Right renal cortex interstitium (tissue), 3 donors: ENCODE data around the gene OR4D1. TPM values are rescaled to one million over a fixed set of nuclear protein-coding genes. Genes with fewer than 3 reads are reported as not detected.

Source experiments
- DNase-seq, 3 donors: peaks; one replicate each; pipeline ENCODE4 v3.0.0-alpha.2; 2013; ENCODE audit warnings: low read depth in 3 of 3, low spot score in 2 of 3
- polyA plus RNA-seq, 3 donors: library from polyadenylated mRNA; unstranded; fragments of 120-200 nt; gene quantifications; one replicate each; pipeline ENCODE4 v1.2.1, GENCODE V29; 2013; ENCODE audit not compliant: insufficient read length in 3 of 3

Gene OR4D1
- polyA plus RNA-seq, 3 donors: not detected

- DNase-seq: no peak
These were observed 43.2 kb downstream of the OR4D1 start for GRCh38 chr17:58191241-58191896.

DNA sequence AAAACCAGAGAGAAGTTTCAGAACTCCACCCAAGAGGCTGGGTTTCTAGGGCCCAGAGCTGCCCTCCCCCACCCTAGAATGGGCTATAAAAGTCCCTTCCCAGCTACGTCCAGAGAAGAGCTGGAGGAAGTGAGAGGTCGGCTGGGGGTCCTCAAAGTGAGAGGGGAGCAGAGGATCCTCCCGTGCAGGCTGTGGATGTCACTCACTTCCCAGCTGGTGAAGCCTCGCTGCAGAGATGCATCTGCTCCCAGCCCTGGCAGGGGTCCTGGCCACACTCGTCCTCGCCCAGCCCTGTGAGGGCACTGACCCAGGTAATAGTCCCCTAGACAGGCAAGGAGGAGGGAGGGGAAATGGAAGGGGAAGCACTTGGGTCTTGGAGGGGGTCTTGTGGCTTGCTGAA is 44.4 kb downstream of the OR4D1 start, which contains the start of gene EPX:
TSS of gene EPX (plus strand) at position 115 of the 400 bp plus-strand sequence. CDS start at position 236, 121 bp downstream.
- DNase-seq: no peak

- DNase-seq: no peak
These were observed 45.6 kb downstream of the OR4D1 start for GRCh38 chr17:58193641-58194255.

- no peak for DNase-seq
These were observed 47.4 kb downstream of the OR4D1 start for GRCh38 chr17:58195518-58196123.

- no peak for DNase-seq
These were observed 48.4 kb downstream of the OR4D1 start for GRCh38 chr17:58196610-58197009.

DNA sequence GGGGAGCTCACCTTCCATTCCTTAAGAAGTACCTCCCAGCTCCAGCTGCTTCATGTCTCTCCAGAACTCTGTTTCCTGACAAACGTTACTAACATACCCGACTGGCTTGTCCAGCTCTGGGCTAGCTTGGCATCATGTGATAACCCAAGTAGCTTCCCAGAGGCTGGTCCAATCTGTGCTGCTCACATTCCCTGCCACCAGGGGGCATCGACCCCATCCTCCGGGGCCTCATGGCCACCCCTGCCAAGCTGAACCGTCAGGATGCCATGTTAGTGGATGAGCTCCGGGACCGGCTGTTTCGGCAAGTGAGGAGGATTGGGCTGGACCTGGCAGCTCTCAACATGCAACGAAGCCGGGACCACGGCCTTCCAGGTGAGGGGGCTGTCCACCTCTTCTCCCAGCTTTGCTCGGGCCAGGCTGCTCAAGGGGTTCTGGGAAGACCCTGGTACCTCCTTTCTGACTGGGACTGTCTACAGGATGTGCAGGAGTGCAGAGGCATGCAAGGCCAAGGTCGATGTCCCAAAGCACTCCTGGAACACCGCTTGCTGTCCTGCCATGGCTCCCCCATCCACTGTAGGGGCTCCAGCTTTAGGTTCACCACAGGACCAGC is 51.9 kb downstream of the OR4D1 start:
- no peak for DNase-seq

DNA sequence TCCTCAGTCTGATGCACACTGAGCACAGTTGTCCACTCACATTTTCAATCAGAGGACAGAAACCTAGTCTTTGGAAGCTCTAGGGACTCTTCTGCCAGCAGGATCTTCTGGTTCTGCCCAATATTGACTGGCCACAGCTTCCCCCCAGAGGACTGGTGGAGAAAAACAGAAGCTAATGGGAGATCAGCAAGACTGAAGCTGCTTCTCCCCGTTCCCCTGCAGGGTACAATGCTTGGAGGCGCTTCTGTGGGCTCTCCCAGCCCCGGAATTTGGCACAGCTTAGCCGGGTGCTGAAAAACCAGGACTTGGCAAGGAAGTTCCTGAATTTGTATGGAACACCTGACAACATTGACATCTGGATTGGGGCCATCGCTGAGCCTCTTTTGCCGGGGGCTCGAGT is 54.7 kb downstream of the OR4D1 start:
- no peak for DNase-seq

DNA sequence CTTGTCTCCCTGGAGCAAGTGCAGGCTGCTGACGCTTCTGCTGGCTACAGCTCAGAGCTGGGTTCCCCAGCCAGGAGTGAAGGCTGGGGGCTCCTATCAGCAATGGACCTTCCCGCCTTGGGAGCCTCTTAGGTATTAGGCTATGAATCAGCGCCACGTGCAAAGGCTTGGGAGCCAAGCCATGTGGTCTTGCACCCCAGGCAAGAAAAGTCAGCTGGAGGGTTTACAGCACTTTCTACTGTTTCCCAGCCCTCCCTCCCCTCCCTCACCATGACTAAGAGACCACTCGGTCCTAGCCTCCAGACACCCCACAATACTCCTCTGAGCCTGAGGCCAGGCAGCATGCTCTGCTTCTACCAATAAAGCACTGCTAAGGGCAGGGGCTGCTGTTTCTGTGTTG is 56.6 kb downstream of the OR4D1 start:
- DNase-seq: no peak

DNA sequence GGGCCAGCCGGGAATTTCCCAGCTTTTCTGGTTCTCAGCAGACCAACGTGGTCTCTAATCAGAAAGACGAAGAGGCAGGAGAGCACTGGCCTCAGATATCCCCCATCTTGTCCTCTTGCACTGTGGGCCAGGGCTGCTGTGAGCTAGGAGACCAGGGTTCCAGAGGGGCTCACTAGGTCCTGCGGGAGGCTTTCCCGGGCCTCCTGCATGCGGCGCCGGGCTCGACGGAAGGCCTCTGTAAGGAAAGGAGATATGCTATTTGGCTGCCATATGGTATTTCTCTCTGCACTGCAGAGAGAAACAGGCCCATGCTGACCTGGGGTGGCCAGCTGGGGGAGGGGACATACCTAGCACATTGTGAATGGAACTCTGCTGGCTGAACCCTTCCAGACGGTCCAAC is 57.8 kb downstream of the OR4D1 start:
- no peak for DNase-seq

DNA sequence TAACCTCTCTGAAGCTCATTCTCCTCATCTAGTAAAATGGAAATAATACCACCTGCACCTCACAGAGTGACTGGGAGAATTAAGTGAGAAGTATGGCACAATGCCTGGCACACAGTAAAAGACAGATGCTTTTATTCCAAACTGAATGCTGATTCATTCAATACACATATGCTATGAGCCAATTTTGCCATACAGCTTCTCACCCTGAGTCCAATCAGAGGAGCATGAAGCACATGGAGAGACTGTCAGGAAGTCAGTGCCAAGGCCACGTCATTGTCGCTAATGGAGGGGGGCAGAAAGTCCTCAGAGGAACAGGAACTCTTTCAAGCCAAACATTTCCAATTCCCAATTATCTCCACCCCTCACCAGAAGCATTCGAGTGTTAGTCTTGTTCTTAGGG is 59.3 kb downstream of the OR4D1 start:
- no peak for DNase-seq

GRCh38 chr17:58208344-58208743 is 60.2 kb downstream of the OR4D1 start:
- no peak for DNase-seq

Other genes with a start within 250 kb of the OR4D1 start
- gene CUEDC1, start 193.0 kb upstream of the OR4D1 start, polyA plus RNA-seq: 10 to 100 TPM; 40.4 to 43.4 (median 42.7) TPM
- 100 to 1,000 TPM; 106 to 110 (median 107) TPM for gene VEZF1, start 160.1 kb upstream of the OR4D1 start, polyA plus RNA-seq
- gene SRSF1, start 141.1 kb upstream of the OR4D1 start, polyA plus RNA-seq: 100 to 1,000 TPM; 403 to 437 (median 436) TPM
- 10 to 100 TPM; 84.2 to 84.8 (median 84.4) TPM for gene DYNLL2, start 65.0 kb upstream of the OR4D1 start, polyA plus RNA-seq
- gene OR4D2, start 18.6 kb downstream of the OR4D1 start, polyA plus RNA-seq: not detected
- under 1 TPM; 0.26 to 0.99 (median 0.80) TPM for gene EPX, start 44.3 kb downstream of the OR4D1 start, polyA plus RNA-seq
- 10 to 100 TPM; 35.4 to 46.0 (median 39.5) TPM for gene MKS1, start 70.9 kb downstream of the OR4D1 start, polyA plus RNA-seq
- under 1 TPM; 0.04 to 0.10 (median 0.06) TPM for gene LPO, start 90.2 kb downstream of the OR4D1 start, polyA plus RNA-seq
- gene MPO, start 132.6 kb downstream of the OR4D1 start, polyA plus RNA-seq: 1 to 10 TPM; 1.6 to 5.1 (median 3.6) TPM
- gene TSPOAP1, start 180.4 kb downstream of the OR4D1 start, polyA plus RNA-seq: 10 to 100 TPM; 34.2 to 41.1 (median 38.8) TPM
- 100 to 1,000 TPM; 142 to 156 (median 148) TPM for gene SUPT4H1, start 203.8 kb downstream of the OR4D1 start, polyA plus RNA-seq